Karpas-422 (cell line): Measurements from ENCODE around the gene MYOF. TPM values are rescaled to one million over a fixed set of nuclear protein-coding genes. Genes with fewer than 3 reads are reported as not detected.

Source experiments
- DNase-seq: peaks from one replicate; pipeline ENCODE4 v3.0.0-alpha.2; 2015
- H2AFZ ChIP-seq: fragments of 200-600 bp; sonication (generic); 2 replicates; pipeline ENCODE4 v1.6.1; 2014; ENCODE audit warnings: antibody characterized with exemption, low read length, mixed read lengths
- H3K27ac ChIP-seq: fragments of 200-600 bp; sonication (generic); 2 replicates; pipeline ENCODE4 v1.5.1; 2014; ENCODE audit warnings: mild to moderate bottlenecking, low read length, moderate library complexity
- H3K27me3 ChIP-seq: fragments of 200-600 bp; sonication (generic); 2 replicates; pipeline ENCODE4 v1.6.1; 2014; ENCODE audit warnings: low read length, mixed read lengths
- H3K36me3 ChIP-seq: fragments of 200-600 bp; sonication (generic); 2 replicates; pipeline ENCODE4 v1.6.1; 2014; ENCODE audit warnings: low read length, mixed read lengths; ENCODE audit not compliant: insufficient read depth
- H3K4me1 ChIP-seq: fragments of 200-600 bp; sonication (generic); 2 replicates; pipeline ENCODE4 v1.6.1; 2014; ENCODE audit warnings: mild to moderate bottlenecking, low read length, mixed read lengths
- H3K4me2 ChIP-seq: fragments of 200-600 bp; sonication (generic); 2 replicates; pipeline ENCODE4 v1.6.1; 2014; ENCODE audit warnings: low read length, low read depth, mild to moderate bottlenecking; ENCODE audit not compliant: poor library complexity, severe bottlenecking
- H3K4me3 ChIP-seq: fragments of 200-600 bp; sonication (generic); 2 replicates; pipeline ENCODE4 v1.5.1; 2014; ENCODE audit warnings: mild to moderate bottlenecking, antibody characterized with exemption, low read length, mixed read lengths
- H3K79me2 ChIP-seq: fragments of 200-600 bp; sonication (generic); 2 replicates; pipeline ENCODE4 v1.6.1; 2014; ENCODE audit warnings: mild to moderate bottlenecking, low read length, mixed read lengths
- H3K9ac ChIP-seq: fragments of 200-600 bp; sonication (generic); 2 replicates; pipeline ENCODE4 v1.6.0; 2014; ENCODE audit warnings: low read length
- H3K9me2 ChIP-seq: fragments of 200-600 bp; sonication (generic), shearing (Covaris generic); replicated peaks from 2 replicates; pipeline ENCODE4 v1.6.0; 2014; ENCODE audit warnings: mild to moderate bottlenecking, low read length, moderate library complexity; ENCODE audit not compliant: insufficient read depth
- H3K9me3 ChIP-seq: fragments of 300-700, 200-600 bp; sonication (generic); 2 replicates; pipeline ENCODE4 v1.6.1; 2014; ENCODE audit warnings: low read length, mixed read lengths
- H4K20me1 ChIP-seq: fragments of 200-600 bp; sonication (generic); 2 replicates; pipeline ENCODE4 v1.6.1; 2014; ENCODE audit warnings: mild to moderate bottlenecking, antibody characterized with exemption, low read length, low read depth; ENCODE audit not compliant: insufficient read depth
- total RNA-seq: library from RNA; depleted of rRNA; stranded (reverse); fragments of >200 nt; shearing (Covaris generic); gene quantifications from 2 replicates; pipeline ENCODE4 v1.2.3, GENCODE V29; 2014; ENCODE audit warnings: low replicate concordance

Gene MYOF
- total RNA-seq, 1 experiment from 2014 or later: 9.2 TPM

DNA sequence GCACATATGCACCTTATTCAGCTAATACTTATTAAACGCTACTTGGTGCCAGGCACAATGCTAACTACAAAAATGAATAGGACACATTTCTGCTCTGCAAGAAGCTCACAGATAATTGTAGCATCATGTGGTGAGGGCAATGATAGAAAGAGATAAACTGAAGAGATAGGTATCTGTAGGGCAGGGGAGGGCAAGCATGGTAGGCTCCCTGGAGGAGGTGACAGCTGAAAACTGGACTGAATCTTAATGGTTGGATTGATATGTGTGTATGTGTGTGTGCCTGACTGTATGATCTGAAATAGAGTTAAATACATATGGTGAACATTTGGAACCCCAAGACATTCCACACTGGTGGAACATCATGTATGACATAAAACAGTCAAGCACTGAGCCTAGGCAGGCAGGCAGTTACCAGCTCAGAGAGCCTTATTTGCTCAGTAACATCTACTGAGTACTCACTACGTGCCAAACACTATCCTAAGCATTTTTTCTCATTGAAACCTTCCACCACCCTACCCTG is 9.5 kb upstream of the MYOF start:
- Histone ChIP-seq H2AFZ (no peak overlapping the region), H3K79me2 (peaks cover 1% of the 10 kb centered on the region; the same call in 1 of the 2 replicates), H3K9me3 (no peaks in the 10 kb centered on the region), H3K27ac (no peak overlapping the region), H3K9me2 (no peaks in the 10 kb centered on the region), H3K36me3 (no peaks in the 10 kb centered on the region), H3K9ac (no peak overlapping the region), H3K27me3 (no peaks in the 10 kb centered on the region), H3K4me1 (peaks cover 4% of the 10 kb centered on the region), H4K20me1 (no peaks in the 10 kb centered on the region), H3K4me3 (no peak overlapping the region), H3K4me2 (no peak overlapping the region)
- DNase-seq: no peak

GRCh38 chr10:93488956-93489528 is 6.9 kb upstream of the MYOF start:
- Histone ChIP-seq H3K9me2 (no peaks in the 10 kb centered on the region), H3K4me1 (no peaks in the 10 kb centered on the region), H2AFZ (no peak overlapping the region), H3K4me3 (no peak overlapping the region), H3K4me2 (no peak overlapping the region), H4K20me1 (no peaks in the 10 kb centered on the region), H3K27me3 (no peaks in the 10 kb centered on the region), H3K9me3 (no peaks in the 10 kb centered on the region), H3K79me2 (no peaks in the 10 kb centered on the region), H3K36me3 (no peaks in the 10 kb centered on the region), H3K27ac (no peak overlapping the region), H3K9ac (no peak overlapping the region)
- DNase-seq: no peak

GRCh38 chr10:93485690-93486089 is 3.6 kb upstream of the MYOF start:
- DNase-seq: no peak
- Histone ChIP-seq H3K4me3 (no peak overlapping the region), H3K4me1 (peaks cover 16% of the 10 kb centered on the region), H3K27me3 (no peaks in the 10 kb centered on the region), H3K9me2 (no peaks in the 10 kb centered on the region), H3K4me2 (no peak overlapping the region), H3K9ac (no peak overlapping the region), H4K20me1 (no peaks in the 10 kb centered on the region), H3K79me2 (no peaks in the 10 kb centered on the region), H3K36me3 (no peaks in the 10 kb centered on the region), H2AFZ (no peak overlapping the region), H3K9me3 (no peaks in the 10 kb centered on the region), H3K27ac (no peak overlapping the region)

- Histone ChIP-seq H3K27ac (peak overlapping the region; percentile 45), H3K27me3 (no peaks in the 10 kb centered on the region), H3K4me3 (peak overlapping the region; percentile 67), H3K79me2 (no peaks in the 10 kb centered on the region), H4K20me1 (no peaks in the 10 kb centered on the region), H3K9me3 (no peaks in the 10 kb centered on the region), H3K4me1 (peaks cover 22% of the 10 kb centered on the region), H3K9me2 (no peaks in the 10 kb centered on the region), H3K9ac (peak overlapping the region; percentile 64), H2AFZ (no peak overlapping the region), H3K36me3 (no peaks in the 10 kb centered on the region), H3K4me2 (peak overlapping the region; percentile 82)
- no peak for DNase-seq
These were observed 443 bp downstream of the MYOF start for GRCh38 chr10:93481637-93482144.

- no peaks in the 10 kb centered on the region for H3K79me2 ChIP-seq
- H2AFZ ChIP-seq: no peak overlapping the region
- no peaks in the 10 kb centered on the region for H3K36me3 ChIP-seq
- no peaks in the 10 kb centered on the region for H3K9me2 ChIP-seq
- no peak for DNase-seq
- H3K9ac ChIP-seq: no peak overlapping the region
- no peaks in the 10 kb centered on the region for H3K27me3 ChIP-seq
- H3K9me3 ChIP-seq: no peaks in the 10 kb centered on the region
- H3K4me2 ChIP-seq: no peak overlapping the region
- H3K4me1 ChIP-seq: peaks cover 22% of the 10 kb centered on the region
- H3K4me3 ChIP-seq: no peak overlapping the region
- no peaks in the 10 kb centered on the region for H4K20me1 ChIP-seq
- H3K27ac ChIP-seq: no peak overlapping the region
These were observed 3.3 kb downstream of the MYOF start for GRCh38 chr10:93478873-93479272.

GRCh38 chr10:93476756-93477155 is 5.4 kb downstream of the MYOF start:
- H3K9me2 ChIP-seq: no peaks in the 10 kb centered on the region
- no peak for DNase-seq
- no peak overlapping the region for H3K4me3 ChIP-seq
- no peaks in the 10 kb centered on the region for H4K20me1 ChIP-seq
- H2AFZ ChIP-seq: no peak overlapping the region
- no peaks in the 10 kb centered on the region for H3K27me3 ChIP-seq
- no peaks in the 10 kb centered on the region for H3K9me3 ChIP-seq
- no peak overlapping the region for H3K4me2 ChIP-seq
- no peak overlapping the region for H3K9ac ChIP-seq
- no peak overlapping the region for H3K27ac ChIP-seq
- H3K36me3 ChIP-seq: no peaks in the 10 kb centered on the region
- no peaks in the 10 kb centered on the region for H3K79me2 ChIP-seq
- H3K4me1 ChIP-seq: peaks cover 16% of the 10 kb centered on the region

GRCh38 chr10:93475871-93476270 is 6.3 kb downstream of the MYOF start:
- Histone ChIP-seq H2AFZ (no peak overlapping the region), H3K4me1 (peaks cover 8% of the 10 kb centered on the region), H3K9me3 (no peaks in the 10 kb centered on the region), H3K4me2 (no peak overlapping the region), H4K20me1 (no peaks in the 10 kb centered on the region), H3K79me2 (no peaks in the 10 kb centered on the region), H3K36me3 (no peaks in the 10 kb centered on the region), H3K4me3 (no peak overlapping the region), H3K9me2 (no peaks in the 10 kb centered on the region), H3K27me3 (no peaks in the 10 kb centered on the region), H3K27ac (no peak overlapping the region), H3K9ac (no peak overlapping the region)
- DNase-seq: no peak

GRCh38 chr10:93475227-93475626 is 6.9 kb downstream of the MYOF start:
- no peak overlapping the region for H3K4me2 ChIP-seq
- H2AFZ ChIP-seq: no peak overlapping the region
- H3K9ac ChIP-seq: no peak overlapping the region
- no peaks in the 10 kb centered on the region for H3K9me2 ChIP-seq
- no peak overlapping the region for H3K4me3 ChIP-seq
- no peaks in the 10 kb centered on the region for H3K36me3 ChIP-seq
- no peaks in the 10 kb centered on the region for H3K79me2 ChIP-seq
- no peaks in the 10 kb centered on the region for H4K20me1 ChIP-seq
- no peaks in the 10 kb centered on the region for H3K27me3 ChIP-seq
- DNase-seq: no peak
- no peaks in the 10 kb centered on the region for H3K9me3 ChIP-seq
- H3K4me1 ChIP-seq: peaks cover 5% of the 10 kb centered on the region
- no peak overlapping the region for H3K27ac ChIP-seq
